HG03442 (cell line): ENCODE data around the gene CCL21.

Experiments
- ATAC-seq: cut with Tn5 transposase; IDR thresholded peaks from one replicate; pipeline ENCODE4 v1.9.1; 2021; ENCODE audit warnings: mild to moderate bottlenecking, moderate library complexity; ENCODE audit not compliant: unreplicated experiment

The CCL21 gene

DNA sequence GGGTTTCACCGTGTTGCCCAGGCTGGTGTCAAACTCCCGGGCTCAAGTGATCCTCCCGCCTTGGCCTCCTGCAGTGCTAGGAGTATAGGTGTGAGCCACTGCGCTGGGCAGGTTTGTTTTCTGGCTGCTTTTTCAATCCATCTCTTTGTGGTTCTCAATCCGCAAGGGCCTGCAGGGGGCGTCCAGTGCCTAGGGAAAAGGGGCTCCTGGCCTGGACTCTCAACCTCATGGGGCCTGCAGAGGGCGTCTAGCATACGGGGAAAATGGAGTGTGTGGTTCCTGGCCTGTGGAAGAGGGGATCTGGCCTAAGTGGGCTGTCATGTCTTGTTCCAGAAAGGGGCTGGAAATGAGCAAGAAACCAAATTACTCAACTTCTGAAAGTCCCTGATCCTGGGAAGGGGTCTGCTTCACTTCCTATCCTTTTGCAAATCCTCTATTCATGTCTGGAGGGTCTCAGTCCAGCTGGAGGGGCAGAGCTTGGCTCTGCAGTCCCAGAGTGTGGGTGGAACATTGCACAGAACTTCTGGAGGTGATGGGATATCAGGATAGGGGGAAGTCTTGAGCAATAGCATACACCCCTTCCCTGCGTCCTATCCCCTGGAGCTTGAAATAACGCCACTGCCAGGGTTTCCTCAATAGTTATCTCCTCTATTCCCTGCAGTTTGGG lies 34.8 kb downstream of the CCL21 start:
- no peak for ATAC-seq

DNA sequence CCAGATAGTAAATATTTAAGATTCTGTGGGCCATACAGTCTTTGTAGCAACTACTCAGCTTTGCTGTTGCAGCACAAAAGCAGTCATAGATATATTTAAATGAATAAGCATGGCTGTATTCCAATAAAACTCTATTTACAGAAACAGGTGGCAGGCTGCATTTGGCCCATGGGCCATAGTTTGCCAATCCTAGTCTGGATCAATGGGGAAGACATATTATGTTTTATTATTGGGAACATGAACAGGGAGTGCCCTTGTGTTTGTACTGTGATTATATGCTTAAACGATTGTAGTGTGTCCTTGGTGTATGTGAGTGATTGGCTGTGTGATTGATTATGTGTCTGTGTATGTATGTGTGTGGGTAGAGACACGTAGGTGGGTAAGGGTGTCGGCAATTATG lies 35.5 kb downstream of the CCL21 start:
- ATAC-seq = no peak

DNA sequence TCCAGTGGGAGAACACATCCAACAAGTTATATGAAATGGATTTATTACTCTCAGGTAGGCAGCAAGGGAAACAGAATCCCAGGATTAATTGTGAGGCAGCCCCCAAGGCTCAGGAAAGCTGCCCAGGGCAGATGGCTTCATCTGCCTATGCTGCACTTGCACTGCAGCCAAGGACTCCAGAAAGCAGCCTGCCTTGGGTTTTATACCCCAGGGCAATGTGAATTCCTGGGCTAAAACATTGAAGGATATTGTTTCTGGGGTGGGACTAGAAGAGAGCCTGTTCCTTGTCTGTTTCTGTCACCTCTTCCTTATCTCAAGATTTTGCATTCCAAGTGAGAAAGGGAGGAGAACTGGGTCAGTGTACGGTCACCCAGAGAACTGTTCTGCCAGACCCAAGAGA lies 38.6 kb downstream of the CCL21 start:
- ATAC-seq = no peak

DNA sequence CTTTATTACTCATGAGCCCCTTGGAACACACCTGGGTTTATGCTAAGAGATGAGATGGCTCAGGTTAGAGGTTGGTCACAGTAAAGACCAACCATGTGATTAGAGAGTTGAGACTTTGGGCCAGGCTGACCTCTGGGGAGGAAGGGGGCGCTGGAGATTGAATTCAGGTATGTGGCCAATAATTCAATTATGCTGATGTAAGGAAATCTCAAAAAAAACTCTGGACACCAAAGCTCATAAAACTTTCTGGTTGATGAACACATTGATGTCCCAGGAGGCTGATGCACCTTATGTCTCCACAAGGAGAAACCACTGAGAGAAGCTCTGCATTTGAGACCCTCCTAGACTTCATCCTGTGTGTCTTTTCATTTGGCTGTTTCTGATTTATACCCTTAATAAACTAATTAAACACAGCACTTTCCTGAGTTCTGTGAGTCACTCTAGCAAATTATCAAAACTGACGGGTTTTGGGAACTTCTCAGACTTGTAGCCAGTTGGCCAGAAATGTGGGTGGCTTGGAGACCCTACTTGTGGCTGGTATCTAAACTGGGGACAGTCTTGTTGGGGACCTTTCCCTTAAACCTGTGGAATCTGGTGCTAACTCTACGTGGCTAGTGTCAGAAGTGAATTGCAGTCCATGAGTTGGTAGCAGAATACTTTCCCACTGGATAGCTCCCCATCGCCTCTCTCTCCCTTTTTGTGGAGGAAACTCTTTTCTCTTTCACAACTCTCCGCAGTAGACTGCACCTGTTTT lies 40.0 kb downstream of the CCL21 start:
- ATAC-seq = no peak

DNA sequence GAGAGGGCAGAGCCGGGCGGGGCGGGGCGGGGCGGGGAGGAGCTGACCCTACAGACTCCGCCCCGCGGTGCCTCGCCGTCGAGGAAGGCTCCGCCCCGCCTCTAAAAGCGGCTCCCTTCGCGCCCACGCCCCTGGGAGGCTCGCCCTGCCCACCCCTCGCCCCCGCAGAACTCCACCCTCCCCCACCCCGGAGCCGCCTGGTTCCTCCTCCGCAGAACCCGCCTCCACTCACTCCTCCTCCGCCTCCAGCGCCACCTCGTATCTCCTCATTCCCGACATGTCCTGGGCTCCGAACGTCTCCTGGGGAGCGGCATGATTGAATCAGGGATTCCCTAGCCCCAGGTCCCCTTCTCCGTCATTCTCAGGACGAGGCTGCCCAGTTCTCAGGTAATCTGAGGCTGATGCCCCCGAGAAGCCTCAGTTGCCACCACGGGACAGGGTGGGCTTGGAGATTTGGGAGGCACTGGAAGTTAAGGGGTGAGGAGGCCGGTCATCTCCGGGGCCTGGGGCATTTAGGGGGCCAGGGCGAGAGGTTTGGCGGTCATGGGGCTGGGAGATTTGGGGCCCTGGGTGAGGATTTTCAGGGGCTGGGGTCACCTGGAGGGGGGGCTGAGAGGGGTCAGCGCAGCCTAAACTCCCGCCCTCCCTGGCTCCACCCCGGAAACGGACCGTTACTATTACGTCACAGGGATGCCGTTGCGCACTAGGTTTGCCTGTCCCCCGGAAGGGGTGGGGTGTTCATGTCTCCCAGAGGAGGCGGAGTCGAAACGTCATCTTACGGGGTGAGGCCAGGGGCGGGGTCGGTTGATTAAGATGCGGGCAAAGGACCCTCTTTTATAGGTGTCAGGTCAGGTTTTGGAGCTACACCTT lies 44.3 kb downstream of the CCL21 start:
- peak; percentile 57 for ATAC-seq

DNA sequence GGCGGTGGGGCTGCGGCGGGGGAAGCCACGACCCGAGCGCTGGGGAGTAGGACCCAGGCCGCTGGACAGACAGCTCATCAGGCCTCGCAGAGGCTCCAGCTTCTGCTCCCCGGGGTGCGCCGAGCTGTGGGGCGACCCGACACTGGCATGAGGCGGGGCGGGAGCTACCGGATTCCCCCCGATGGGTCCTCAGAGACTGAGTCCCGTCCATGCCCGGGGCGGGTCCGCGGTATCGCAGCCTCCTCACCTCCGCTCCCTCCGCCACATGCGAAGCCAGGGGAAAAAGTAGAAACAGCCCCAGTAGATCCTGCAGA lies 44.9 kb downstream of the CCL21 start:
- ATAC-seq = peak; percentile 24

DNA sequence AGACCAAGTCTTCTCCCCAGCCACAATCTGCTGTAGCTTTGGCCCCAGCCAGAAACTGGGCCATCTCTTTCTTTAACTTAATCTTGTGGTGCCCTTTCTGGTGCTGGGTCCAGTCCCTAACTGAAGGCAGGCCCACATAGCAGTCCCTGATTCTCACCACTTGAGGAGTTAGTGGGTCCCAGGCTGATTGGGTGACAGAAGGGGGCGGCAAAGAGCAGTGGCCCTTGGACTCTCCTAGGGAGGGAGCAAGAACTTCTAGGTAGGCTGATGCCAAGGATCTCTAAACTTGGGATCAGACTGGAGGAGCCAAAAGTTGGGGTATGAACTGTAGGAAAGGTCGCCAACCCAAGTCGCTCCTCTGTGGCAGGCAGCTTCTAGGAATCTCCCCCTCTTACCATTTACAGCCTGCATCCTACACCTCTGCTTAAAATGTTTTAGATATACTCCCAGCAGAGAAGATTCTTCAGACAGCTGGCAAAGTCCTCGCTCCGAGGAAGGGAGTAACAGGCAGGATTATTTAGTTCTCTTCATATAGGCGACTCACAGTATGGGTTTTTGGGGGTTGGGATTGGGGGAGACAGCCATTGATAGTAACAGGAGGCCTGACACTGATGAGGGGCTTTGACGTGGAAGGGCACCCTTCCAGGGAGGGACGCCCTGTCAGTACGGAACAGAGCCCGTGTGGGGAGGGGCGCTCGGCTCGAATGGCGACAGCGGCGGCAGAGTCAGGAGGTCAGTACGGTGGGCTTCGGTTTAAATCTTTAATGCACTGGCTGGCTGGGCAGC lies 45.5 kb downstream of the CCL21 start:
- ATAC-seq = peak; percentile 38

DNA sequence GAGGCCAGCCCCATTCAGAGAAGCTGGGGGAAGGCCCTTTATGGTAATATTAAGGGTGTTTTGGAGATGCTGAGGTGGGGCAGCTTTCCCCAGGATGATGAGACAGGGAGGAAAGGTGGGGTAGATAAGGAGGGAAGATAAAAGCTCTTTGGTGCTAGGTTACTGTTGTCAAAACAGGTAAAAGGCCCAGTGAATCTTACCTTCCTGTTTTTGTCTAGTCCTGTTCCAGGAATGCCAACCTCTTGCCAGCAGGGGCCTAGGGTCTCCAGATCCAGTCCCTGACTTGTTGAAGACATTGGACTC lies 46.7 kb downstream of the CCL21 start:
- no peak for ATAC-seq

DNA sequence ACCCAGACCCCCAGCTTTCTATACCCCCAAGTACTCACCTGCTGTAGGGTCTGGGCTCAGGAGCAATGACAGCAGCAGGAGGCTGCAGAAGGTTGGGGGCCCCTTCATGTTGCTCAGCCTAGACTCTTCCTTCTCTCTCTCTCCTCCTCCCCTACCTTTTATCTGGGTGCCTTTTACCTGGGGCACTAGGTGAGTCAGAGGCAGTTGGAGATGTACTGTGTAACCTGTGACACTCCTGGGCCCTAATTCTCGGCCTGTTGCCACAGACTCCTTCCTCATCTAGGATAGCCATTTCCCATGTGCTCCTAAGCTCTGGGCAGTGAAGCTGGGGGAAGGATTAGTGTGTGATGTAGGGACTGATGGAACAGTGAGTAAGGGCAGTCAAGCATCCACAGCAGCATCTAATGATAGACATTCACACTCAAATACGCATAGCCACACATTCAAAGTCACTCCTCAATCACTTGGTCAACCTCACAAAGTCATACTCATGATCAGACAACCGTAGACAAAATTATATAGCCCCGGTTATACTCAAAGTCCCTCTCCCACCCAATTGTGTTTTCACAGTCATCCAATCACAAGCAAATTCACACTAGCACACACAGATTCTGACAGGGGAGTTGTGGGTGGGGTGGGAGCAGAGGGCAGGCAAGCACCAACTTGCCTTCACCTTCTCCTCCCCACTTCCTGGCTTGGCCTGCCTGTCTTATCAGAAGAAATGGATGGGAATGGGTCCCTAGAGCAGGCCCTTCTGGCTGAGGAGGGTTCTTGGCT lies 47.2 kb downstream of the CCL21 start, which contains the start of gene CCL27:
Gene CCL27 (minus strand): TSS at position 132 of the 777 bp plus-strand sequence. CDS start 24 bp downstream, at position 108.
- ATAC-seq = no peak

DNA sequence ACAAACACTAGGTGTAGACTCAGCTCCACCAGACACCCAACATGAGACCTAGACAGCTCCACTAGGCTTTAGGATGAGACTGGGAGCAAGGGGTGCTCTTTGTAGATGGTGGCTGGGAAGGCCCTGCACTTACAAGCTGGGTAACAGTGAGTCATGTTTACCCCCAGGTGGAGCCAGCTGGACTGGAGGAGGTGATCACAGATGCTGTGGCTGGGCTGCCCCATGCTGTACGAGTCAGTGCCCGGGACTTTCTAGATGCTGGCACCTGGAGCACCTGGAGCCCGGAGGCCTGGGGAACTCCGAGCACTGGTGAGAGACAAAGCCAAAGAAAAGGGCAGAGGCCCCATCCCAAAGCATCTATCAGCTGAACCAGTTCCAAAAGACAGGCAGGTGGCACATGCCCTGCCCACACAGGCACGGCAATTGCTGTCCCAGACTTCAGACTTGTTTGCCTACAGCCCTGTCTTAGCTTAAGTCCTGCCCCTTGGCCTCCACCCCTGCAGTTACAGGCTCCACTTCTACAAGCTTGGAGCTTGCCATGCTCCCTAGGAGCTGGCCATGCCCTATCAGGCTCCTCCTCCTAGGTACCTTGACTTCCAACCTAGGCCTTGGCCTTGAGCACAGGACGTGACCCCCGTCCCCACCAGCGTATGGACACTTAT lies 50.2 kb downstream of the CCL21 start:
- ATAC-seq = no peak
